ENCODE data around the gene UROC1. TPM values are rescaled to one million over a fixed set of nuclear protein-coding genes. Genes with fewer than 3 reads are reported as not detected.

UROC1 gene
- total and polyA plus RNA-seq, 2 donors from 2014 or later, result not detected

GRCh38 chr3:126555795-126556636 lies 38.4 kb upstream of the UROC1 start:
- no peaks in the 10 kb centered on the region for H3K4me1 ChIP-seq (ENCODE audit: control insufficient read depth in 2 of 3, insufficient read depth in 2 of 3, low read depth in 1 of 3, low read length in 3 of 3)
- intact Hi-C loops (cut with DNase I), result no loop called here
- peak in 2 of 5 donors; percentile 7 to 20 for DNase-seq
- no peak overlapping the region for H3K4me3 ChIP-seq (ENCODE audit: low read length in 3 of 3)
- H3K27ac ChIP-seq (ENCODE audit: low read depth in 2 of 2, low read length in 2 of 2), result no peak overlapping the region
- no peak for TF ChIP-seq CTCF (IDR thresholded peaks at IDR 0.05; ENCODE audit: borderline replicate concordance, extremely low read depth, insufficient read depth)
- no peak overlapping the region for H3K9ac ChIP-seq (ENCODE audit: low read length in 3 of 3)
- no peak for FAIRE-seq
- H3K27me3 ChIP-seq (ENCODE audit: control insufficient read depth, insufficient read depth, low read length), result no peaks in the 10 kb centered on the region
- H3K36me3 ChIP-seq (ENCODE audit: control insufficient read depth in 2 of 3, insufficient read depth in 3 of 3, low read length in 3 of 3), result no peaks in the 10 kb centered on the region
- no peaks in the 10 kb centered on the region for H3K9me3 ChIP-seq (ENCODE audit: control insufficient read depth in 2 of 3, insufficient read depth in 1 of 3, low read length in 3 of 3)

- Histone ChIP-seq H3K27ac (ENCODE audit: low read depth in 2 of 2, low read length in 2 of 2) (no peak overlapping the region), H3K9me3 (ENCODE audit: control insufficient read depth in 2 of 3, insufficient read depth in 1 of 3, low read length in 3 of 3) (no peaks in the 10 kb centered on the region), H3K36me3 (ENCODE audit: control insufficient read depth in 2 of 3, insufficient read depth in 3 of 3, low read length in 3 of 3) (no peaks in the 10 kb centered on the region), H3K4me1 (ENCODE audit: control insufficient read depth in 2 of 3, insufficient read depth in 2 of 3, low read depth in 1 of 3, low read length in 3 of 3) (no peaks in the 10 kb centered on the region), H3K9ac (ENCODE audit: low read length in 3 of 3) (no peak overlapping the region), H3K27me3 (ENCODE audit: control insufficient read depth, insufficient read depth, low read length) (no peaks in the 10 kb centered on the region), H3K4me3 (ENCODE audit: low read length in 3 of 3) (no peak overlapping the region)
- TF ChIP-seq CTCF (IDR thresholded peaks at IDR 0.05; ENCODE audit: borderline replicate concordance, extremely low read depth, insufficient read depth), result no peak
- FAIRE-seq, result no peak
- peak in 1 of 5 donors; percentile 14 for DNase-seq
- intact Hi-C loops (cut with DNase I), result no loop called here
Observed at GRCh38 chr3:126554560-126555525, 37.3 kb upstream of the UROC1 start.

GRCh38 chr3:126553284-126554084 lies 35.9 kb upstream of the UROC1 start:
- no peak for FAIRE-seq

More at GRCh38 chr3:126553284-126554084, 35.9 kb upstream of the UROC1 start:
- Histone ChIP-seq H3K27ac (ENCODE audit: low read depth in 2 of 2, low read length in 2 of 2) (no peak overlapping the region), H3K9ac (ENCODE audit: low read length in 3 of 3) (no peak overlapping the region), H3K36me3 (ENCODE audit: control insufficient read depth in 2 of 3, insufficient read depth in 3 of 3, low read length in 3 of 3) (no peaks in the 10 kb centered on the region), H3K9me3 (ENCODE audit: control insufficient read depth in 2 of 3, insufficient read depth in 1 of 3, low read length in 3 of 3) (no peaks in the 10 kb centered on the region), H3K27me3 (ENCODE audit: control insufficient read depth, insufficient read depth, low read length) (no peaks in the 10 kb centered on the region), H3K4me3 (ENCODE audit: low read length in 3 of 3) (no peak overlapping the region), H3K4me1 (ENCODE audit: control insufficient read depth in 2 of 3, insufficient read depth in 2 of 3, low read depth in 1 of 3, low read length in 3 of 3) (no peaks in the 10 kb centered on the region)
- TF ChIP-seq CTCF (IDR thresholded peaks at IDR 0.05; ENCODE audit: borderline replicate concordance, extremely low read depth, insufficient read depth), result no peak
- peak in 2 of 5 donors; percentile 8 to 41 for DNase-seq
- intact Hi-C loops (cut with DNase I), result no loop called here
